ENCODE measurements around the gene NME1.

The NME1 gene

GRCh38 chr17:51144266-51145022, 8.9 kb upstream of the NME1 start:
- Mint-ChIP-seq H3K27ac (peak overlapping the region; percentile 9 to 65 (median 24)), H3K9me3 (no peaks in the 10 kb centered on the region), H3K27me3 (ENCODE audit: low read depth) (no peaks in the 10 kb centered on the region), H3K4me1 (peaks cover 9% of the 10 kb centered on the region), H3K36me3 (ENCODE audit: low read depth) (no peaks in the 10 kb centered on the region), H3K4me3 (no peak overlapping the region)
- TF ChIP-seq CTCF (IDR thresholded peaks at IDR 0.05; ENCODE audit: unreplicated experiment in 3 of 3) = no peak

- Mint-ChIP-seq H3K36me3 (ENCODE audit: low read depth) (no peaks in the 10 kb centered on the region), H3K4me3 (no peak overlapping the region), H3K27ac (peak overlapping the region in 1 of 3 experiments; percentile 18), H3K9me3 (no peaks in the 10 kb centered on the region), H3K4me1 (peaks cover 9% of the 10 kb centered on the region), H3K27me3 (ENCODE audit: low read depth) (no peaks in the 10 kb centered on the region)
- no peak for TF ChIP-seq CTCF (IDR thresholded peaks at IDR 0.05; ENCODE audit: unreplicated experiment in 3 of 3)
Measured at GRCh38 chr17:51147650-51148049, 5.7 kb upstream of the NME1 start.

- no peak for TF ChIP-seq CTCF (IDR thresholded peaks at IDR 0.05; ENCODE audit: unreplicated experiment in 3 of 3)
- no peak overlapping the region for H3K27ac Mint-ChIP-seq
- peaks cover 9% of the 10 kb centered on the region for H3K4me1 Mint-ChIP-seq
- no peaks in the 10 kb centered on the region for H3K27me3 Mint-ChIP-seq (ENCODE audit: low read depth)
- no peak overlapping the region for H3K4me3 Mint-ChIP-seq
- H3K9me3 Mint-ChIP-seq = no peaks in the 10 kb centered on the region
- H3K36me3 Mint-ChIP-seq (ENCODE audit: low read depth) = no peaks in the 10 kb centered on the region
Measured at GRCh38 chr17:51149163-51149562, 4.2 kb upstream of the NME1 start.

- H3K9me3 Mint-ChIP-seq = no peaks in the 10 kb centered on the region
- peaks cover 6% of the 10 kb centered on the region for H3K36me3 Mint-ChIP-seq (ENCODE audit: low read depth)
- H3K4me3 Mint-ChIP-seq = no peak overlapping the region
- H3K27me3 Mint-ChIP-seq (ENCODE audit: low read depth) = no peaks in the 10 kb centered on the region
- H3K27ac Mint-ChIP-seq = peak overlapping the region in 2 of 3 experiments; percentile 6 to 30
- H3K4me1 Mint-ChIP-seq = no peaks in the 10 kb centered on the region
- no peak for TF ChIP-seq CTCF (IDR thresholded peaks at IDR 0.05; ENCODE audit: unreplicated experiment in 3 of 3)
Measured at GRCh38 chr17:51150932-51151331, 2.4 kb upstream of the NME1 start.

- no peaks in the 10 kb centered on the region for H3K9me3 Mint-ChIP-seq
- H3K4me1 Mint-ChIP-seq = no peaks in the 10 kb centered on the region
- no peaks in the 10 kb centered on the region for H3K27me3 Mint-ChIP-seq (ENCODE audit: low read depth)
- H3K4me3 Mint-ChIP-seq = no peak overlapping the region
- no peak for TF ChIP-seq CTCF (IDR thresholded peaks at IDR 0.05; ENCODE audit: unreplicated experiment in 3 of 3)
- peaks cover 16% of the 10 kb centered on the region for H3K36me3 Mint-ChIP-seq (ENCODE audit: low read depth)
- H3K27ac Mint-ChIP-seq = no peak overlapping the region
Measured at GRCh38 chr17:51152766-51153209, 571 bp upstream of the NME1 start.

- no peak for TF ChIP-seq CTCF (IDR thresholded peaks at IDR 0.05; ENCODE audit: unreplicated experiment in 3 of 3)
- Mint-ChIP-seq H3K27ac (no peak overlapping the region), H3K9me3 (no peaks in the 10 kb centered on the region), H3K27me3 (ENCODE audit: low read depth) (no peaks in the 10 kb centered on the region), H3K4me1 (no peaks in the 10 kb centered on the region), H3K36me3 (ENCODE audit: low read depth) (peaks cover 25% of the 10 kb centered on the region), H3K4me3 (no peak overlapping the region)
Measured at GRCh38 chr17:51154176-51154575, 817 bp downstream of the NME1 start.

Data from nephron (organoid).